Fibroblast of lung (primary cell): ENCODE measurements around the gene CD248.

Source experiments
- EZH2 ChIP-seq: IDR thresholded peaks from 2 replicates; pipeline ENCODE4 v1.5.1; 2012; ENCODE audit warnings: low read length, control low read depth, mild to moderate bottlenecking; ENCODE audit errors: missing control alignments
- TF ChIP-seq, protein P1 (sequence below), 2 donors: IDR thresholded peaks in 1 of 2; conservative IDR thresholded peaks in 1 of 2; 1 replicate in 1 of 2; 2 replicates in 1 of 2; pipeline ENCODE4 v1.5.1; 2011 to 2012; ENCODE audit warnings: low read length in 2 of 2, control low read depth in 1 of 2, inconsistent platforms in 1 of 2, low read depth in 1 of 2, mild to moderate bottlenecking in 1 of 2

DNA sequence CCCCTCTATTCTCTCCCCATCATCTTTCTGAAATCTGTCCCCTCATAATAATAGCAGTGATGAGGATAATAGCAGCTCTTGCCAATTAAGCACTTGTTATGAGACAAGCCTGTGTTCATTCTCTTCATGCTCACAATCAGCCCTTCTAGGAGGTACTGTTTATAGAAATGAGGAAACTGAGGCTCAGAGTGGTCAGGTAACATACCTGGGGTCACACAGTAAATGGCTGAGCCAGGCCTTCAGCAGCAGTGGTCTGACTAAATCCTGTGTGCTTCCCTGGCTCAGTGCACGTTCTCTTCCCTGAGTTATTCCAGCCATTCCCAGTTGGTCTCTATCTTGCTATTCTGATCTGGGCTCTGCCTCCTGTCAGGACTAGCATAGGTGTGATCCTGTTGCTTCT, 42.6 kb downstream of the CD248 start:
- TF ChIP-seq, protein P1, sequence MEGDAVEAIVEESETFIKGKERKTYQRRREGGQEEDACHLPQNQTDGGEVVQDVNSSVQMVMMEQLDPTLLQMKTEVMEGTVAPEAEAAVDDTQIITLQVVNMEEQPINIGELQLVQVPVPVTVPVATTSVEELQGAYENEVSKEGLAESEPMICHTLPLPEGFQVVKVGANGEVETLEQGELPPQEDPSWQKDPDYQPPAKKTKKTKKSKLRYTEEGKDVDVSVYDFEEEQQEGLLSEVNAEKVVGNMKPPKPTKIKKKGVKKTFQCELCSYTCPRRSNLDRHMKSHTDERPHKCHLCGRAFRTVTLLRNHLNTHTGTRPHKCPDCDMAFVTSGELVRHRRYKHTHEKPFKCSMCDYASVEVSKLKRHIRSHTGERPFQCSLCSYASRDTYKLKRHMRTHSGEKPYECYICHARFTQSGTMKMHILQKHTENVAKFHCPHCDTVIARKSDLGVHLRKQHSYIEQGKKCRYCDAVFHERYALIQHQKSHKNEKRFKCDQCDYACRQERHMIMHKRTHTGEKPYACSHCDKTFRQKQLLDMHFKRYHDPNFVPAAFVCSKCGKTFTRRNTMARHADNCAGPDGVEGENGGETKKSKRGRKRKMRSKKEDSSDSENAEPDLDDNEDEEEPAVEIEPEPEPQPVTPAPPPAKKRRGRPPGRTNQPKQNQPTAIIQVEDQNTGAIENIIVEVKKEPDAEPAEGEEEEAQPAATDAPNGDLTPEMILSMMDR (conservative IDR thresholded peaks at IDR 0.05 in 1 of 2, IDR thresholded peaks at IDR 0.05 in 1 of 2; ENCODE audit: low read depth in 1 of 2, low read length in 2 of 2): no peak
- no peak for TF ChIP-seq EZH2
